ENCODE measurements around the gene EIF3B.
"Not testable (repeated sequence)": the region's sequence is repeated elsewhere in the genome, so short reads cannot be mapped to it uniquely, and the experiment has no call there.

EIF3B gene

GRCh38 chr7:2383543-2384274, 29.1 kb downstream of the EIF3B start:
- Mint-ChIP-seq H3K27ac (no peak overlapping the region), H3K9me3 (no peaks in the 10 kb centered on the region), H3K36me3 (ENCODE audit: low read depth) (peaks cover 22% of the 10 kb centered on the region), H3K27me3 (ENCODE audit: low read depth, poor library complexity) (no peaks in the 10 kb centered on the region), H3K4me3 (no peak overlapping the region), H3K4me1 (no peaks in the 10 kb centered on the region)
- DNase-seq: no peak
- no peak for TF ChIP-seq CTCF (IDR thresholded peaks at IDR 0.05)

DNA sequence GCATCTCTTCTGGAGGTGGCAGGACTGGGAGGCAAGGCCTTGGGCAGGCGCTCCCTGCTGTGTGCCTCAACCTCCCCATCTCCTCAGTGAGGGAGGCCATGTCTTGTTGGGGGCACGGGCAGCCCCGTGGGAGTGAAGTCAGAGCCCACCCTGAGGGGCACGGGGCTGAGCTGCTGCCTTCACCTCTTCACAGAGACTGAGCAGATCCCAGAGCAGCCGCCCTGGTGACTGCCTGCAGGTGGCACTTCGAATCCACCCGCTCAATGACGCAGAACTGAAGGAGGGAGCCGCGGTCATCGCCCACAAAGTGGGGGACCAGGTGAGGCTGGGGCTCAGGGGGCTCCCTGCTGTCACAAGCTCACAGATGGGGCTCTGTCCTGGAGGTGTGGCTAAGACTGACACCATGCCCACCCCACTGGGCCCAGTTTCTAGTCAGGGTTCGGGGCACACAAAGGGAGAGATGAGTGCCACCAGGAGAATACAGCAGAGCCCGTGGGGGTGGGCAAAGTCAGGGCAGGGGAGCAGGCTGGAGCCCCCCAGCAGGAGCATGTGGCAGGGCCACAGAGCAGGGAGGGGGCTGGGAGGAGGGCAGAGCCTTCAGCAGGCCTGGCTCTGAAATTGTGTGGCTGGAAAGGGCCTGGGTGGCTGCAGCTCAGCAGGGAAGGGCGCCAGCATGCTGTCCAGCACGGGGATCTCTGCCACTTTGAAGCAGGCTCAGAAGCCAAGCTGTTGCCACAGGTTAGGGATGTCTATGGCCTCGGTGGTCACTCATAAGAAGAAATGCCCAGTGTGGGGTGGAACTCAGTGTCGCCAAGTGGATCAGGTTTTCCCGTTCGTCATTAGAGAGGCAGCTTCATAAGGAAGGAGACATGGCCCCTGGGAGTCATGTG, 30.0 kb downstream of the EIF3B start:
- H3K27me3 Mint-ChIP-seq (ENCODE audit: low read depth, poor library complexity): no peaks in the 10 kb centered on the region
- H3K4me1 Mint-ChIP-seq: peaks cover 5% of the 10 kb centered on the region
- DNase-seq: no peak
- H3K27ac Mint-ChIP-seq: peak overlapping the region; percentile 69
- TF ChIP-seq CTCF (IDR thresholded peaks at IDR 0.05): no peak
- H3K36me3 Mint-ChIP-seq (ENCODE audit: low read depth): peaks cover 13% of the 10 kb centered on the region
- H3K9me3 Mint-ChIP-seq: no peaks in the 10 kb centered on the region
- H3K4me3 Mint-ChIP-seq: no peak overlapping the region

GRCh38 chr7:2386122-2386521, 31.5 kb downstream of the EIF3B start:
- not testable (repeated sequence) for H3K27ac Mint-ChIP-seq; H3K36me3 Mint-ChIP-seq (ENCODE audit: low read depth); H3K4me3 Mint-ChIP-seq; H3K27me3 Mint-ChIP-seq (ENCODE audit: low read depth, poor library complexity); H3K9me3 Mint-ChIP-seq; DNase-seq
- H3K4me1 Mint-ChIP-seq: peaks cover 17% of the 10 kb centered on the region

- TF ChIP-seq CTCF (IDR thresholded peaks at IDR 0.05): no peak
- H3K27ac Mint-ChIP-seq: no peak overlapping the region
- no peak overlapping the region for H3K4me3 Mint-ChIP-seq
- no peaks in the 10 kb centered on the region for H3K9me3 Mint-ChIP-seq
- H3K27me3 Mint-ChIP-seq (ENCODE audit: low read depth, poor library complexity): no peaks in the 10 kb centered on the region
- DNase-seq: no peak
- H3K36me3 Mint-ChIP-seq (ENCODE audit: low read depth): no peaks in the 10 kb centered on the region
- H3K4me1 Mint-ChIP-seq: peaks cover 19% of the 10 kb centered on the region
Observed at GRCh38 chr7:2386964-2387669, 32.5 kb downstream of the EIF3B start.

DNA sequence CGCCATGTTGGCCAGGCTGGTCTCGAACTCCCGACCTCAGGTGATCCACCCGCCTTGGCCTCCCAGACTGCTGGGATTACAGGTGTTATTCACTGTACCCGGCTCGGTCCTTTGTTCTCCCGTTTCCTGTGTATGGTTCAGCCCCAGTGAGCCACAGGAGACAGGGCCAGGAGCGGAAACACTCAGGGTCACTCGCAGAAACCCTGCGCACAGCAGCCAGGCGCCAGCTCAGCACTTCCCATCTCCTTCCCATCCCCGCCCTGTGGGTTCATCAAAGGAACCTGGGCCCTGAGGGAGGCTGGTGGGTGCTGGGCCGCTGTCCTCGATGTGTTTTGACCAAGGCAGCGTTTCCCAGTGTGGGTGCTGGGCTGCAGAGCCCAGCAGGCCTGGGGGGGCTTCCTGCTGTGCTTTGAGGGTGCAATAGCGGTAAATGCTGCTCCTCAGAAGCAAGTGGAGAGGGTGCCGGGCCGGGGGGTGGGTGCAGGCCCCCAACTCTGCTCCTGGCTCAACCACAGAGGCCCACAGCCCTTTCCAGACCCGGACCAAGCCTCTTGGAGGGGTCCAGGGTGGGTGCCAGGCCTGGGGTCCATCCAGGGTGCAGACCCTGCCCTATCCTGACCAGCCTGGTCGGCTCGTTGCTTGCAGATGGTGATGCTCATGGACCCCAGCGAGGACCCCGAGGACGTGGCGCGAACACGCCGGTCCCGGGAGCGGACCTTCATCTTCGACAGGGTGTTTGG, 33.4 kb downstream of the EIF3B start:
- no peak for TF ChIP-seq CTCF (IDR thresholded peaks at IDR 0.05)
- Mint-ChIP-seq H3K4me3 (no peak overlapping the region), H3K36me3 (ENCODE audit: low read depth) (no peaks in the 10 kb centered on the region), H3K4me1 (peaks cover 22% of the 10 kb centered on the region), H3K27me3 (ENCODE audit: low read depth, poor library complexity) (no peaks in the 10 kb centered on the region), H3K27ac (no peak overlapping the region), H3K9me3 (no peaks in the 10 kb centered on the region)
- no peak for DNase-seq

GRCh38 chr7:2388637-2388954, 34.0 kb downstream of the EIF3B start:
- DNase-seq: no peak
- Mint-ChIP-seq H3K4me3 (no peak overlapping the region), H3K27me3 (ENCODE audit: low read depth, poor library complexity) (no peaks in the 10 kb centered on the region), H3K9me3 (no peaks in the 10 kb centered on the region), H3K4me1 (peaks cover 26% of the 10 kb centered on the region), H3K27ac (no peak overlapping the region), H3K36me3 (ENCODE audit: low read depth) (no peaks in the 10 kb centered on the region)
- no peak for TF ChIP-seq CTCF (IDR thresholded peaks at IDR 0.05)

GRCh38 chr7:2390020-2390816, 35.6 kb downstream of the EIF3B start:
- DNase-seq: peak; percentile 42
- not testable (repeated sequence) for H3K36me3 Mint-ChIP-seq (ENCODE audit: low read depth); H3K27me3 Mint-ChIP-seq (ENCODE audit: low read depth, poor library complexity); H3K9me3 Mint-ChIP-seq
- peak overlapping the region; percentile 34 for H3K4me3 Mint-ChIP-seq
- peaks cover 32% of the 10 kb centered on the region for H3K4me1 Mint-ChIP-seq
- H3K27ac Mint-ChIP-seq: peak overlapping the region; percentile 72

Data from nephron progenitor cell (in vitro differentiated cells).